Activated T-cell treated with anti-CD3 and anti-CD28 coated beads, Interleukin-2, amount 50 U/mL, for 48 hours (primary cell): ENCODE results near the gene CLDN20.
"Not testable (repeated sequence)": the region's sequence is repeated elsewhere in the genome, so short reads cannot be mapped to it uniquely, and the experiment has no call there.

Experiments used
- DNase-seq, 2 experiments: peaks; one replicate each; pipeline ENCODE4 v3.0.0-alpha.2; 2020

Gene CLDN20

DNA sequence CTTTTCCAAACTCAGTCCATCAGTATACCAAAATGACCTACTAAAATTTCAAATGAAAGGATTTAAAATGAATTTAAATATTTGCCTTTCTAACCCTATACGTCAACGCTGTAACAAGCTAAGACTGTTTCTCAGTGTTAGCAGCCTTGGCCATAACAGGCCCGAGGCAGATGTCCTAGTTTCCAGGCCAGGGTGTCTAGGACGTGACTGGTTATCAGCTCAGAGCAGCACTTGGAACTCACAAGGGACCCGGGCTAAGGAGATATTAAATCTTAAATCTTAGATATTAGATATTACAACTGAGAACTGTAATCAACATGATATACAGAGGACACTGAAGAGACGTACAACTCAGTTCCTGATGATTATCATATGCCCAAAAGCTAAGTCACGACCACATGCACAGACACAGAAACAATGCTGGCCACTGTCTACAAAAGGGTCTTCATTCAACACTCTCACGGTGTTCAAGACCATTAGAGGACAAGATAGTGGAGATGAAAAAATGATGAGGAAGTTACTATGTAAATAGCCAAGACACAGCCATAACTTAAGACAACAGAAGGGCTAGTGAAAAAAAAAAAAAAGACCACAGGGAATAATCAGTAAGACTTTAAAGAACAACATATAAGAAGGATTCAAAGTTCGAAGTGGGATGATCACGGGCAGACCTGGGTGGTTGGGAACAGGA lies at the start of gene CLDN20:
Gene CLDN20 (plus strand): TSS at position 641 of the 691 bp plus-strand sequence. CDS start 11,707 bp downstream, outside the sequence.
- DNase-seq, result no peak

DNA sequence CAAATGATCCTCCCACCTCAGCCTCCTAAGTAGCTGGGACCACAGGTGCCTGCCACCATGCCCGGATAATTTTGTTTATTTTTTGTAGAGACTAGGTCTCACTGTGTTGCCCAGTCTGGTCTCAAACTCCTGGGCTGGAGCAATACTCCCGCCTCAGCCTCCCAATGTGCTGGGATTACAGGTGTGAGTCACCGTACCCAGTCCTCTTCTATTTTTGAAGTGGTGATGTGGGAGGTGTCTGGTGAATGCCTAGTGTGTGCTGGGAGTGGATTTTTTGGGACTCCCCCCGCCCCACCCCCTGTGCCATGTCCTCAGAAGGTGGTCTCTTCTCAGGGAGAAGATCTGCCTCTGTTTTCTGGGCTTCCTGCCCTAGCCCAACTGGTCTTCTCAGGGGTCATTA lies 47.9 kb upstream of the CLDN20 start:
- no peak for DNase-seq

- DNase-seq, result no peak
Measured at GRCh38 chr6:155216312-155217046, 47.3 kb upstream of the CLDN20 start.

DNA sequence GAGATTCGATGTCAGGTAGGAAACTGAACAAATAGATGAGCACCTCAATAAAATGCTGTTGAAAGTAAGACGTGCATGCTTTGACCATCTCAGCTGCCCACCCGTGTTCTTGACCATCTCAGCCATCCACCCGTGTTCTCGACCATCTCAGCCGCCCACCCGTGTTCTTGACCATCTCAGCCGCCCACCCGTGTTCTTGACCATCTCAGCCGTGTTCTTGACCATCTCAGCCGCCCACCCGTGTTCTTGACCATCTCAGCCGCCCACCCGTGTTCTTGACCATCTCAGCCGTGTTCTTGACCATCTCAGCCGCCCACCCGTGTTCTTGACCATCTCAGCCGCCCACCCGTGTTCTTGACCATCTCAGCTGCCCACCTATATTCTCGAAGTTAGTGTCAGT lies 45.1 kb upstream of the CLDN20 start:
- not testable (repeated sequence) for DNase-seq

DNA sequence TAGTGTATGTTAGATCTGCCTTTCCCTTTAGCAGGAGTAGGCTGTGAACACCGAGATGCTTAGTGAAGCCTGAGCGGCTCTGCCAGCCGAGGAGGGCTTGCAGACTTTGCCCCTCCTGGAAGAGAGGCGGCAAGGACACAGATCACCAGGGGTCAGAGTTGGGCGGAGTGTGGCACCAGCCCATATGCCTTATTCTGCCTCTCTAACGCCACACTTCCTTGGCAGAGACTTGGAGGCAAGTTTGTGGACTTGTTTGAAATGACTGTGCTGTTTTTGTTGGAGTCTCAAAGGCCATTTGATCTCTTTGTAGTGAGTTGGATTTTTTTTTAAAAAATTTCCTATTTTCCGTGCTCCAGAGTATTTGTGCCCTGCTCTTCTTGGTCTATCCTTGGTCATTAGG lies 44.5 kb upstream of the CLDN20 start:
- no peak for DNase-seq

DNA sequence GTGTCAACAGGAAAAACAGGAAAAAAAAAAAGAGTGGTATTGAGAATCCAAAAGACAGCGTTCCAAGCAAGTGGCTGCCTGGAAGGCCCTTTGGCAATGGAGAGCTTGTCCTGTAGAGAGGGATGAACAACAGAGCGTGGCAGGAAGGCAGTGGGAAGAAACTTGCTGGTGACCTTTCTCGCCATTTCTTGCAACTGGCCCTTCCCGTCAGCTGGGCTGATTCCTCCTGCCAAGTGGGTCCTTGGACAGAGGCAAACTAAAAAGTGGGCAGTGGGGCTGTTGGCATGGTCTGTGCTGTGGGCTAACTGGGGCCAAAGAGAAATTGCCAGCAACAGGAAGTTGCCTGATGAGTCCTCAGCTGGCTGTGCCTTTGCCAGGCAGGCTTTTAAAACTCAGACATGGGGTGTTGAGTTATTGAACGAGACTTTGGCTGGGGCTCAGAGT lies 43.9 kb upstream of the CLDN20 start:
- no peak for DNase-seq

DNA sequence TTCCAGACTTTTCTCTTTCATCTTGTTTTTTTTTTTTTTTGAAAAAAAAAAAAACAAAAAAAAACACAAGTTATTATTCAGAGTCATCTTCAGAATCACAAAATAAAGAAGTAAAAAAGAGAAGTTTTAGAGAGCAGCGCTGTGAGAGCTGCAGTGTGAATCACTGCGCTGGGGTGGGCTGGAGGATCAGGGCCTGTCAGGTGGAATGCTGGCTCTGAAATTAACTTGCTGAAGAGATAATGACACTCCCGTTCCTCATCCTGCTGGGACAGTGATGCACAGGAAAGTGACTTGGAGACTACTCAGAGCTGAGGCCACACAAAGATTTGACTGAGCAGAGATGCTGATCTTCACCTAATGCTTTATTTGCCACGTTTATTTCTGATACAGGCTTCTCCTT lies 42.7 kb upstream of the CLDN20 start:
- no peak for DNase-seq

DNA sequence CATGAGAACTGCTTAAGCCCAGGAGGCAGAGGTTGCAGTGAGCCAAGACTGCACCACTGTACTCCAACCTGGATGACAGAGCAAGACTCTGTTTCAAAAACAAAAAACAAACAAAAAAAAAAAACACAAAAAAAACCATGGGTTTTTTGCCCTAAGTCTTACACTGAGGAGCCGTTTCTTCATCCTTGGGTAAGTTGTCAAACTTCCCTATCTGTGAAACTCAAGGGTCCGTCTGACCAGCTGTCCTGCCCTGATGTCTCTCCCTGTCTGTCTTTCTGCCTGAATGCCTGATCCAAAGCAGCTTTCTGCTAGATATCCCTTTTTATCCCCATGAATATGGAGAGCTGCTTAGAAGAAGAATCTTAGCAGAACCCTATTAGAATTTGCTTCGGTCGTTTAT lies 41.3 kb upstream of the CLDN20 start:
- DNase-seq, result no peak

DNA sequence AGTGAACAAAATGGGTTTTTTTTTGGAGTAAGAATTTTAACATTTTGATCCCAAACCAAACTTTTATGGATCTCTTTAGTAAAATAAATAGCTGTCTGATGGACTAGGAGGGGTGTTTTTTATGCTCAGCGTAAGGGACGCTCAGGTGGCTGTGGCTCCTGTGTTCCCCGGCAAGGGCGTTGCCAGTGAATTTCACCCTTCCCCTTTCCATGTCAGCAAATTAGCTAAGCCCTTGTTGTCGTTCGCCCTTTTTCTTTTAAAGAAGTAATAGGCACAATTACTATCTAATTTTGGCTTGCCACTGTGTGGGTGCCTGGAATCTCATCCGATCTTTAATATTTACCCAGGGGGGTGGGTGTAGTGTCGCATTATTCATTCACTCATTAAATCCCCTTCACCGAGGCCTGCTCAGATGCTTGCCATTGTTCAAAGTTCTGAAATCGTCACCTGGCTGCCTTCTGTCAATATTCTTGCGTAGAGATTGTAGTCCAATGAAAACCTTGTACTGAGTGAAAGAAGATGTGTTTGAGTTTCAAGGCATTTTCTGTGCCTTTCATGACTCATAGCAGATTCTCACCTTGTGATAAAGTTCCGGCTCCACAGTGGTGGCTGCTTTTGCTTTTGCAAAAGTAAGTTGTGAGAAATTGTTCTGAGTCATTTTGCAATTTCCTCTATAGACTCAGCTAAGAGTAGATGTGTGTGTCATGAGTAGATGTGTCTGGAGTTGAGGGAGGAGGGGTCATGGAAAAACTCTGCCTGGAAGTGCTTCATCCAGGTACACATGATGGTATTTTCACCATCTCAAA lies 40.0 kb upstream of the CLDN20 start:
- peak; percentile 63 to 64 for DNase-seq

DNA sequence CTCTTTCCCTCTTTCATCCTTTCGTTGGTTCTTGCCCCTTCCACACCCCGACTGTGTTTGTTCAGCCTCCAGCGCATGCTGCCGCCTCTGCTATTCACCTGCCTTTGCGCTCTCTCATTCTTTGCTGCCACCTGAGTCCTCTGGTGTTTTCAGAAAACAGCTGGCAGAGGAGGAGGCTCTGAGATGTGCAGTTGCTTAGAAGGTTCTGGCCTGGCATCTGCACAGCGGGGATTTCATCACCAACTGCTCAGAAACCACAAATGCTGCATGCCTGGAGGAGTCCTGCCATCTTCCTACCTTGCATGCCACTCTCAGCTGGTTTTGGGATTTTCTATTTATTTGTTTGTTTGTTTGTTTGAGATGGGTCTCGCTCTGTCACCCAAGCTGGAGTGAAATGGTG lies 39.2 kb upstream of the CLDN20 start:
- DNase-seq, result no peak

DNA sequence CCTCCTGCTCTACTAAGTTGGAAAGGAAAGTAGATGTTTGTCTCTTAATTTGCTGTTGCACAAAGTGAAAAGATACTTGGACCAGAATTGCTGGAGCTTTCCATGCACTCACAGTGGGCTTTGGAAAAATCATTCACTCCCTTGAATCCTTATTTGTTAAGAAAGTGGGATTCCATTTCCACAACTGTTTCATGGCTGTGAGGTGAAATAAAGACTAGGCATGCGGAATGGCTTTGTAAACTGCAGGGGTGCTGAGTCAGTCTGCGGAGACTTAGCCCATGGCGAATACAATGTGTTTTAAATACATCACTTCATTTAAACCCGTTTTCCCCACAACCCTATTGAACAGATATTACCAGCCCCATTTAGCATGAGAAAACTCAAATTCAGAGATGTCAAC lies 36.8 kb upstream of the CLDN20 start:
- no peak for DNase-seq

DNA sequence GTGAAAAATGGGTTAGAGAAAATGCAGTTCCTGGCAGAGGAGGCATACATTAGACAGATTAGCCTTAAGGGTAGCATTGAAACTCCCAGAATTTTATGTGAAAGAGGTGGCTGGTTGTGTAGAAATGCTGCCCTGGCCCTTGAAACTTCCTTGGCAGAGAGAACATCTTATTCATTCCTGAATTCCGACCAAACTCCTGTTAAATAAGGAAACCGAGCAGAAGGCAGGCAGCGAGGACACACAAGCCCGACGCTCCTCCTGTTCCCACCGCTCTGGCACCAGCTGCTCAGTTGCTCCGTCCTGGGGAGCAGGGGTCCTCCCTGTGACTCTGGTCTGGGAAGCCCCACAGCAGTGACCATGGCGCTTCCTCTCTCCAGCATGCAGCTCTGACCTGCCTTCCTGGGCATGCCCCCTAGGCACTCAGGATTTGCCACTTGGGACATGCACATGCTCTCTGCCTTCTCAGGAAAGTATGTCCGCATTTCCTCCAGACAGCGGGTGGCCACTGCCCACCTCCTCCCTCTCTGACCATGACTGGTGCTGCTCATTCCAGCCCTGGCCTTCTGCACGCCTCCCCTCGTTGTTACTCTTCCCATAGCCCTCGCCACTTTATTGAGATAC lies 35.2 kb upstream of the CLDN20 start:
- DNase-seq, result no peak

GRCh38 chr6:155230975-155231374 lies 32.8 kb upstream of the CLDN20 start:
- not testable (repeated sequence) for DNase-seq

DNA sequence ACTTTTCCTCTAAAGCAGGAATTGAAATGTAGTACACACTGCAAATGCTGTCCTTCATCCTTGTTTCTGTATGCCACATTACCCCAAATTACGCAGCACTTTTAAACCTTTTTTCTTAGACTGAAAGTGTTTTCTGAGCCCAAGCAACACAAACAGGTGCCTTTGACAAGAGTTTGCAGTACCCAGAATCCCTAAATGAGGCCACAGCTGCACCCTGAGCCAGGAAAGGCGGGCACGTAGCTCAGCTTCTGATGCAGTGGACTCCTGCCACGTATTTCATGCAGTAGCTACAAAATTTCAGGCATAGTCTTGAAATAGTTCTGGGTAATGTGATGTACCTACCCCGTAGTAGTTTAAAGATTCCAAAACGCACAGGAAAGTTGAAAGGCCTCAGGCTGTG lies 31.0 kb upstream of the CLDN20 start:
- DNase-seq, result no peak

GRCh38 chr6:155234167-155234566 lies 29.6 kb upstream of the CLDN20 start:
- no peak for DNase-seq

GRCh38 chr6:155234687-155235086 lies 29.1 kb upstream of the CLDN20 start:
- DNase-seq, result no peak

DNA sequence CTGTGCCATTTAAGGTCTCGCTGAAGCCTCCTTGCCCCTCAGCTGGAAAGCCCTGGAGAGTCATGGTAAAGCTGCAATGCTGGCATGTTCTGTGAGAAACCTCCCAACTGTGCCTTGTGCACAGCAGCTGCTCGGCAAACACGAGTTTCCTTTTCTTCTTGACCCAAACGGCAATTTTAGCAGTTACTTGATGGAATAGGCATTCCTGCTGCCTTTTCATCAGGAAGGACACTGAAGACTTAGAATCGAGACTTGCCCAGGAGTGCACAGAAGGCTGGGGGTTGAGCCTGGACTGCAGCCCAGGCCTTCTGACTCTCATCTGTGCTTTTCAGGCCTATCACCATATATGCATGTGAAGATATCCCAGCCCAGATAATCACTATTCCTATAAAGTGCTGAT lies 28.7 kb upstream of the CLDN20 start:
- DNase-seq, result no peak

DNA sequence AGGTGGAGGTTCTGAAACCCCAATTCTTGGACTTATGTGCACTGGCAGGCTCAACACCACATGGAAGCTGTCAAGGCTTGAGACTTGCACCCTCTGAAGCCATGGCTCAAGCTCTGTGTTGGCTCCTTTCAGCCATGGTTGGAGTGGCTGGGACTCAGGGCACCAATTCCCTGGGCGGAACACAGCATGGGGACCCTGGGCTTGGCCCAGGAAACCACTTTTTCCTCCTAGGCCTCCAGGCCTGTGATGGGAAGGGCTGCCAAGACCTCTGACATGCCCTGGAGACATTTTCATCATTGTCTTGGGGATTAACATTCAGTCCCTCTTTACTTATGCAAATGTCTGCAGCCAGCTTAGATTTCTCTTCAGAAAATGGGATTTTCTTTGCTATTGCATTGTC lies 26.2 kb upstream of the CLDN20 start:
- DNase-seq, result no peak

GRCh38 chr6:155240905-155241600 lies 22.8 kb upstream of the CLDN20 start:
- no peak for DNase-seq

DNA sequence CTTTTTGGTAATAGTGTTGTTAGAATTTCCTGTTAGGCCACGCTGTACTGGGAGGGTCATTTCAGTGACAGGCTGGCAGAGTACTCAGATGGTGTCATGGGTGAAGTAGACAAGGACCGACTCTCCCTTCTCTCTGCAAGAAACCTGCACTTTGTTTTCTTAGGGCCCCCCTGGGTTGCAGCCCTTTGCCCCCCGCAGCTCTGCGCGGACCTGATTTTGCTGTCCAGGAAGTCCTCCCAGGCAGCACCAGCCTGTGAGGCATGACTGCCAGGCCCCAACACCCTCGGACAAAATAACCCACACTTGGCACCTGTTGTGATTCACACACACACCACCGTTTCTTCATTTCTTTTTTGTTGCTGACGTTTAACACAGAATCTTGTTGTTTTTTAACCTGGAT lies 21.8 kb upstream of the CLDN20 start:
- no peak for DNase-seq

GRCh38 chr6:155244434-155244833 lies 19.4 kb upstream of the CLDN20 start:
- DNase-seq, result no peak

GRCh38 chr6:155245193-155245592 lies 18.6 kb upstream of the CLDN20 start:
- no peak for DNase-seq

DNA sequence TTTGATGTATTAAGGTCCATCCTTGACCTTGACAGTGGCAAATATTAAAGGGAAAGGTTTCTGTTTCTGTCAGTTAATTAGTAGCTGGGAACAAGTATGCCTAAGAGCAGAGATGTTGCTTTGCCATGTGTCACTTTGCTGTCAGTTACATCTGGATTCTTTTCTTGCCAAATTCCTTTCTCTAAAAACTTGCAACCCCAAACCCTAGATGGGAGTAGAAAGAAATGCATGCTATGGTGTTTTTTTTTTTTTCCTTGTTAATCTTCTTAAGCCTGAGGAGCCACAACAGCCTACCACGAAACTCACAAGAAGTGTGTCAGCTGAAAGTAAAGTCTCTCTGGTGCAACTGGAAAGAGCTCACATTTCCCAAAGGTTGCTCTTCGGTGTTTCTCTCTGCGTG lies 18.0 kb upstream of the CLDN20 start:
- no peak for DNase-seq
